GM19238 (cell line): ENCODE measurements around the gene NEFH.
"Not testable (repeated sequence)": the region's sequence is repeated elsewhere in the genome, so short reads cannot be mapped to it uniquely, and the experiment has no call there.

ENCODE experiments used
- DNase-seq: peaks from one replicate; pipeline ENCODE4 v3.0.0; 2011; ENCODE audit warnings: low spot score; ENCODE audit not compliant: insufficient read length

The NEFH gene

GRCh38 chr22:29479417-29480261 lies at the start of gene NEFH:
NEFH (plus strand) TSS chr22:29480218; CDS start chr22:29480263, 45 bp downstream.
- no peak for DNase-seq

DNA sequence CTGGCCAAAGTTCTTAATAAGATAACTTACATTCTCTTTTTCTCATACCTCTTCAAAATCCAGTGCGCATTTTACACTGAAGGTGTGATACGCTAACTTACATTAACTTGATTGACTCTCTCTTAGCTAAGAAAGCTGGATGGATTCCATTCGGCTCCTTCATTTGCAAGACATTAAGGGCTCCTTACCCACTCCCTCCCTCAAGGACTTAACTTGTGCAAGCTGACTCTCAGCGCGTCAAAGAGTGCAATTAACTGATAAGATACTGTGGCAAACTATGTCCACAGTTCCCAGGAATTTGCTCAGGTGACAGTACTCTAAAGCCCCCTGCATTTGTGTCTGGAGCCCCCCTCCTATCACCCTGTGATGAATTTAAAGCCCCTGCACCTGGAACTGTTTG lies 48.0 kb upstream of the NEFH start:
- DNase-seq: no peak

- DNase-seq: no peak
Measured at GRCh38 chr22:29433856-29434255, 46.2 kb upstream of the NEFH start.

GRCh38 chr22:29434288-29434687 lies 45.7 kb upstream of the NEFH start:
- DNase-seq: no peak

DNA sequence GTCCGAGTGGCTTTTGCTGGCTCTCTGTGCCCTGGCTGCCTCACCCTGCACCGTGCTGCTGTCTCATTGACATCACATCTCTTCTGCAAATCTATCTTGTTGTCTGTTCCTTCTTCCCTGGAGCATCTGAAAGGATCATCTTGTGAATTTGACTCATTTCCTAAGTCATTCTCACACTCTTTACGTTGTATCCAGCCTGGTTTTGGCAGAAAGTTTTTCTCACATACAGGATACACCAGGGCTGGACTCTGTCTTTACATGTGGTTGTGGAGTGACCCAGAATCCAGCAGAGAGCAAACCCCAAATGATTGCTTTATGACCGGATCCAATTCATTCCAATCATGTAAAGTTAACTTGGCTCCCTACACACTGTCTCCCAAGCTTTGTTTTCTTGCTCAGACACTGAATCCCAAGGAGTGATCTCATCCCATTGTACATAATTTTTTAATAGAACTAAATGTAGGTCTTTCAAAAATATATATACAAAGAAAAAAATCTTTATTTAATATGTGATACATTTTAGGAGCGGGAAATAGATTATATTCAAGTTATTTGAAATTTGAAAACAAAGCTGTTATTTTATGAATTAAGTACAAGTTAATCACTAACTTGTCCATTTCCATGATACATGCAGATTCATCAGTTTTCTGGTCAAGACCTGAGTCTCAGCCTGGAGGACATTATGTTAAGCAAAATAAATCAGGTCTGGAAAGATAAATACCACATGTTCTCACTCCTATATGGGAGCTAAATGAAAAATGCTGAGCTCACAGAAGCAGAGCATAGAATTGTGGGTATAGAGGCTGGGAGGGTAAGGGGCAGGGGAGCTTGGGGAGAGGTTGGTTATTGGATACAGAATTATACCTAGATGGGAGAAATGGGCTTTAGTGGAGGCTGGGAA lies 44.5 kb upstream of the NEFH start:
- no peak for DNase-seq

DNA sequence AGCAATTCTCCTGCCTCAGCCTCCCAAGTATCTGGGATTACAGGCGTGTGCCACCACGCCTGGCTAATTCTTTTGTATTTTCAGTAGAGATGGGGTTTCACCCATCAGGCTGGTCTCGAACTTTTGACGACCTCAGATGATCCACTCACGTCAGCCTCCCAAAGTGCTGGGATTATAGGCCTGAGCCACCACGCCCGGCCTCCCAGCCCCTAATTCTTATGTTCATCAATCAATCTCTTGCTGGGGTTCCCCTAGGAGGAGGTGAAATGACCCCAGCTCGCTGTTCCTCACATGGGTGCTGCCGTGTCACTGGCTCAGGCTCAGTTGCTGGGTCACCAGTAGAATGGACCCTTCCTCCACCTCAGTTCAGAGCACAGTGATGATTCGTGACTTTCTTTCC lies 41.7 kb upstream of the NEFH start, which contains the start of gene RFPL1:
Gene RFPL1, plus strand, starts transcription at position 301 of the 400 bp plus-strand sequence.
- not testable (repeated sequence) for DNase-seq

DNA sequence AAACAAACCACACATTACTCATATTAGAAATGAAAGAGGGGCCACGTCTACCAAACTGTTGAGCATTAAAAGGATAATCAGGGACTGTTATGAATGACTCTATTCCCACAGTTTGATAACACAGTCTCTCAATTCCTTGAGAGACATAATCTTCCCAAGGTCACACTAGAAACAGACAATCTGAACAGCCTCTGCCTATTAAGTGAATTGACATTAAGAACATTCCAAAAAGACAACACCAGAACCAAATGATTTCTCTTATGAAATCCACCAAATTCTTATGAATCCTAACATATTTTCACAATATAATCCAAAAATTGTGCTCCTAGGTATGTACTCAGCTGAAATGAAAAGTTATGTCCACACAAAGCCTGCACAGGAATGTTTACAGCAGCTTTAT lies 37.0 kb upstream of the NEFH start:
- no peak for DNase-seq

DNA sequence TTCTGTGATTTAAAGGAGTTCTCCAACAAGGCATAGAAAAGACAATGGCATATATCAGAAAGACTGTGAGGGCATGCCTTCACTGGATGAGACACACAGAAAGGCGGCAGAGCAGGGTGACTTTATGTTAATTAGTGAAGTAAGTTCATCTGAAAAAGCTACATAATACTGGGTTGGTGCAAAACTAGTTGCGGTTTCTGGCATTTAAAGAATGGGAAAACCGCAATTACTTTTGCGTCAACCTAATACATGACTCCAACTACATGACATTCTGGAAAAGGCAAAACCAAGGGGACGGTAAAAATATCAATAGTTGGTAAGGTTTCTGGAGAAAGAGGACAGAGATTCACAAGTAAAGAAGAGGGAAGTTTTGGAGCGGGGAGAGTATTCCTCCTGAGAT lies 36.6 kb upstream of the NEFH start:
- DNase-seq: no peak

DNA sequence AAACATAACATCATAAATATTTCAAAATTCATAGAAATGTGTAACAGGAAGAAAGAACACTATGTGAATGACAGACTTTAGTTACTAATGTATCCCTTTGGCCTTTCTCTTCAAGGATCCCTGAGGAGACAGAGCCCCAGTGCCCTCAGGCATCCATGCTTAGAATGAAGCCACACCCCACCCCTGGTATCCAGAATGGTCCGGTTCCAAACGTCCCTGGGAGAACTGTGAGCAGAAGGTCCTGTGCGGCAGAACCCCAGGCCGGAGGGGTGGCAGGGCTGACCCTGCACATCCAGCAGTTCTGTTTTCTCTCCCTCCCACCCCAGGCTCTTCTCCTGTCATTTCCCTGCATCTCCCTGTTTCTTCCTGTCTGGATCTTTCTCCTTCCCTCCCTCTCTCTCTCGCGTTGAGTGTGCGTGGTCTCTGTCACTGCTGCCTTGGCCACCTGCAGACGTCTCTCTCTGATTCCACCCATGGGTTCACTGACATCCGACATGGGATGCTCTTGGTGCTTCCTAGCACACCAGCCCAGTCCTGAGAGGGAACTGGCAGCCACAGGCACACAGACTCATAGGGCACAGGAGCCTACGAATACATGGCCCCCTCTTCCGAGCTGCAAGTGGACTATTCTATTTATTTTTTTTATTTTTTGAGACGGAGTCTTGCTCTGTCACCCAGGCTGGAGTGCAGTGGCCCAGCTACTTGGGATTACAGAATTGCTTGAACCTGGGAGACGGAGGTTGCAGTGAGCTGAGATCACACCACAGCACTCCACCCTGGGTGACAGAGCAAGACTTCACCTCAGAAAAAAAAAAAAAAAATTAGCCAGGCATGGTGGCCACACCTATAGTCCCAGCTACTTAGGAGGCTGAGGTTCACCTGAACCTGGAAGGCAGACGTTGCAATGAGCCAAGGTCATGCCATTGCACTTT lies 35.9 kb upstream of the NEFH start:
- no peak for DNase-seq

- no peak for DNase-seq
Measured at GRCh38 chr22:29445508-29445907, 34.5 kb upstream of the NEFH start.

- no peak for DNase-seq
Measured at GRCh38 chr22:29447906-29448305, 32.1 kb upstream of the NEFH start.

DNA sequence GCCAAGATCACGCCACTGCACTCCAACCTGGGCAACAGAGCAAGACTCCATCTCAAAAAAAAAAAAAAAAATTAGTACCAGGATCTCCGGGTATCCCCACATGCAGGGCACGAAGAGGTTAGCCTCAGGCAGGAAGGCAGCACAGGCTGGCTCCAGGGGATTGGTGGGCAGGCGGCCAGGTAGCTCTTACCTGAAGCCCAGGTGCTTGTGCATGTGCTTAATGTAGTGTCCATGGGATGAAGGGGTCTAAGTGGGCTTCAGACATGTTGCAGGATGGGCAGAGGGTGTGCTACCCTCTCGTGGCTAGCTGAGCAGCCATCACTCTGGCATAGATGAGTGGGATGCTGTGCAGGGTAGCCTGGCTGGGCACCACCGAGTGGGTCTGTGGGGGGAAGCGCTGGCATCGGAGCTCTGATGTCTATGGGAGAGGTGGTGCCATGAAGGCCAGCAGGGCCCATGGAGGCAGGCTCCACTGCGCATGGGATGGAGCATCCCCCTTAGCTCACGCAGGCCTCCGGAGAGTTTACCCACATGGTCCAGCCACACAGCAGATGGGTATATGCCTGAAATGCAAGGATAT lies 30.6 kb upstream of the NEFH start:
- DNase-seq: no peak

DNA sequence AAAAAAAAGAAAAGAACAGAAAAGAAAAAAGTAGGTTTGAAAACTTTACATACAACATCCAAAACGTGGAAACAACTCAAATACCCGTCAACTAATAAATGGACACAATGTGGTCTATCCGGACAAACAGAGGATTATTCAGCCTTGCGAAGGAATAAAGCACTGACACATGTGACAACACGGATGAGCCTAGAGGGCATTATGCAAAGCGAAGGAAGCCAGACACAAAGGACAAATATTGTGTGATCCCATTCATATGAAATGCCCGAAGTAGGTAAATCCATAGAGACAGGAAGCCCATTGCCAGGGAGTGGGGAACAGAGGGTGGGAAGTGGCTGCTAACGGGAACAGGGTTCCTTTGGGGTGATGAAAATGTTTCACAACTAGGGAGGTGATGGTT lies 29.8 kb upstream of the NEFH start:
- no peak for DNase-seq

DNA sequence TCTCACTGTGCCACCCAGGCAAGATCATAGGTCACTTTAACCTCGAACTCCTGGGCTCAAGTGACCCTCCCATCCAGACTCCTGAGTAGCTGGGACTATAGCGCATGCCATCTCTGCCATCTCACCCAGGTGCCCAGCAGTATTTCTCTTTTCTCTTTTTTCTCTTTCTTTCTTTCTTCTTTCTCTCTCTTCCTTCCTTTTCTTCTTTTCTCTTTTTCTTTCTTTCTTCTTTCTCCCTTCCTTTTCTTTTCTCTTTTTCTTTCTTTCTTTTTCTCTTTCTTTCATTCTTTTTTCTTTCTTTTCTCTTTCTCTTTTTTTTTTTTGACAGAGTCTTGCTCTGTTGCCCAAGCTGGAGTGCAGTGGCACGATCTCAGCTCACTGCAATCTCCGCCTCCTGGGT lies 28.2 kb upstream of the NEFH start:
- no peak for DNase-seq

DNA sequence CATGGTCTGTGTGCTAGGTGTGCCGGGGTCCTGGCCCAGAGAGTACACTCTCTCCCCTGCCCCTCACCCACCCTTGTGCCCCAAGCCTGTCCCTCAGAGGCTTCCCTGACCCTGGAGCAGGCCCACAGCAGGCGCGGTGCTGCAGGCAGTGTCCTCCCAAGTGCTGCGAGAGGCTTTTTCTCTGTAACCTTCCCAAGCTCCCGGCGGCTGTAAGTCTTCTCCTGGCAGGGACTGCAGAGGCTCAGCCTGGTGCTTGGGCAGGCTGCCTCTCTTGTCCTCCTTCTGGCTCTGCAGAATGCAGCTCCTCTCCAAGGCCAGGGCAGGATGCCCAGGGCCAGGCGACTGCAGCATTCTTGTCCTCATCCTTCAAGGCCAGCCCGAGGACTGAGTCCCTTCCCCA lies 25.7 kb upstream of the NEFH start:
- DNase-seq: no peak

DNA sequence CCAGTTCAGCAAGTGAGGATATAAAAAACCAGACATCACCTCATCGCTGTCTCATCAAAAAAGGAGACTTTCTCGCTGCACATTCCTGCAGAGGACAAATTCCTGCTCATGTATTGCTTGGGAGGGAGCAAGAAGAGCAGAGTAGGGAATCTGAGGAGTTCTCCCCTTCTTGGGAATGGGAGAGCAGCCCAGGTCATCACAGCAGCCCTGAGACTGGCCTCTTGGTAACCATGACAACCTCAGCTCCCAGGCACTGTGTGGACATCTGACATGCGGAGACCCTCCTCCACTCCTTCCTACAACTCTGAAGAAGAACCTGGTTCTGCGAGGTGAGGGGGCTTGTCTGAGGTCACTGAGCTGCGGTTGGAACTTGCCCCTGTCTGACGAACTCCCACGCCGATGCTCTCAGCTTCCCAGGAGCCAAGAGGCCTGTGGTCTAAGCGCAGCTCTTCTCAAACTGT lies 23.8 kb upstream of the NEFH start:
- no peak for DNase-seq

GRCh38 chr22:29457730-29458129 lies 22.3 kb upstream of the NEFH start:
- DNase-seq: peak; percentile 75

DNA sequence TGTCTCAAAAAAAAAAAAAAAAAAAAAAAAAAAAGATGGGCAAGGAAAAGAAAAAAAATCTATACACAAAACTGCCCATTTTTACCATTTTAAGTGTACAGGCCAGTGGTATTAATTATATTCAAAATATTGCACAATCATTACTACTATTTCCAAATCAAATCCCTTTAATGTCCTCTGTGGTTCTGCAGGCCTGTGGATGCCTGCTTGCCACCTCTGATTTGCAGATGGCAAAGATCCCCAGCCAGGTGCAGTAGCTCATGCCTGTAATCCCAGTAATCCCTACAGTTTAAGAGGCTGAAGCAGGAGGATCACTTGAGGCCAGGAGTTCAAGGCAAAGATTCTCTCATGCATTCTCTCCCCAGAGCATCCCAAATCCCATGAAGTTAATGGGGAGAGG lies 21.5 kb upstream of the NEFH start:
- DNase-seq: no peak

- DNase-seq: no peak
Measured at GRCh38 chr22:29459773-29460172, 20.2 kb upstream of the NEFH start.

DNA sequence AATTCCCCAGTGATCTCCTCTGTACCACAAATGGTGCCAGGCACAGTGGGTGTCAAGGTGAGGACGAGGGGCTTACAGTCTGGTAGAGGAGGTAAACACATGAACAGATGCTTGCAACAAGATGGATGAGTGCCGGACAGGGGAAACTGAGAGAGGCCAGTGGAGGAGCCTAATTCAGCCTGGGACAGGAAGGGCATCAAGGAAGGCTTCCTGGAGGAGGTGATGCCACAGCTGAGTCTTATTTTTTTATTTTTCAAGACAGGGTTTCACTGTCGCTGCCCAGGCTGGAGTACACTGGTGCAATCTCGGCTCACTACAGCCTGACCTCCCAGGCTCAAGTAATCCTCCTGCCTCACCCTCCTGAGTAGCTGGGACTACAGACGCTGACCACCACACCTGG lies 18.8 kb upstream of the NEFH start:
- no peak for DNase-seq

DNA sequence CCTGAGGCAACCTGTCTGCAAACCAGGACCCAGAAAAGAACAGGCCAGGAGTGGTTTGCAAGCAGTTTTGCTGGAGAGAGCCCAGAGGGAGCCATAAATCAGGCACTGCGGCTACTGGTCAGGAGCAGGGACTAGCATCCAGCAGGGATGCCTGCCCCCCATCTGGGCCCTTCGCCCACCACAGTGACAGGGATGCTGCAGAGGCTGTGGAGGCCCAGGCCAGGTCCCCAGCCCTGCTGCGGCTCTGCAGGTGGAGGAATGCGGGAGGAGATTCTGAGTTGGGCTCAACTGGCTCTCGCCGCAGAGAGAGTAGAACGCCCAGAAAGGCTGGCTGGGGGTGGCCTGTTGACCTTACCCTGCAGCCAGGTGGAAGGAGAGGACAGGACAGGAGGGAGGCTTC lies 16.4 kb upstream of the NEFH start:
- DNase-seq: no peak
